ENCODE measurements around the gene SLC25A41. TPM values are rescaled to one million over a fixed set of nuclear protein-coding genes. Genes with fewer than 3 reads are reported as not detected.

The SLC25A41 gene
- polyA plus RNA-seq, 3 donors = not detected

- Mint-ChIP-seq H3K36me3 (no peaks in the 10 kb centered on the region), H3K4me3 (no peak overlapping the region), H3K9me3 (peaks cover 0 to 10% (median 3%) of the 10 kb centered on the region in 7 donors), H3K27ac (no peak overlapping the region), H3K4me1 (no peaks in the 10 kb centered on the region), H3K27me3 (ENCODE audit: low read depth in 3 of 3) (peaks cover 2 to 5% (median 3%) of the 10 kb centered on the region in 3 donors)
- H3K9ac ChIP-seq (ENCODE audit: insufficient read depth, low read length, poor library complexity, severe bottlenecking) = no peak overlapping the region
- no peak for DNase-seq
- no CpG with 5 or more reads among the region's 3 CpGs for WGBS (ENCODE audit: insufficient coverage)
- no peaks in the 10 kb centered on the region for H3K27me3 ChIP-seq (ENCODE audit: control insufficient read depth in 2 of 2, insufficient read depth in 2 of 2, low read length in 2 of 2)
- no peak overlapping the region for H3K4me3 ChIP-seq (replicated peaks in 1 of 3; ENCODE audit: low read depth in 2 of 3, low read length in 3 of 3)
- no peak overlapping the region for H3K4me2 ChIP-seq (replicated peaks; ENCODE audit: extremely low read depth, low read length, poor library complexity, severe bottlenecking)
- H4K20me1 ChIP-seq (ENCODE audit: insufficient read depth, low read length) = no peaks in the 10 kb centered on the region
- no peaks in the 10 kb centered on the region for H3K9me3 ChIP-seq (replicated peaks in 1 of 2; ENCODE audit: control insufficient read depth in 1 of 2, insufficient read depth in 1 of 2, low read length in 2 of 2)
- H3K27ac ChIP-seq (ENCODE audit: low read depth in 1 of 2, low read length in 2 of 2) = no peak overlapping the region
- H2AFZ ChIP-seq (ENCODE audit: insufficient read depth, low read depth, low read length, poor library complexity, severe bottlenecking) = no peak overlapping the region
- no peaks in the 10 kb centered on the region for H3K36me3 ChIP-seq (replicated peaks in 1 of 2; ENCODE audit: control insufficient read depth in 1 of 2, insufficient read depth in 2 of 2, low read length in 2 of 2)
- H3K79me2 ChIP-seq (ENCODE audit: insufficient read depth, low read length) = no peaks in the 10 kb centered on the region
- intact Hi-C loops (cut with micrococcal nuclease) = no loop called here
- no peaks in the 10 kb centered on the region for H3K4me1 ChIP-seq (ENCODE audit: control insufficient read depth in 1 of 2, insufficient read depth in 2 of 2, low read length in 2 of 2)
- no peak for TF ChIP-seq CTCF (IDR thresholded peaks at IDR 0.05)
Measured at GRCh38 chr19:6446452-6446851, 12.9 kb upstream of the SLC25A41 start.

GRCh38 chr19:6443986-6444385 is 10.4 kb upstream of the SLC25A41 start:
- no peak overlapping the region for H3K27ac Mint-ChIP-seq
- H3K9me3 ChIP-seq (replicated peaks in 1 of 2; ENCODE audit: control insufficient read depth in 1 of 2, insufficient read depth in 1 of 2, low read length in 2 of 2) = no peaks in the 10 kb centered on the region
- H3K36me3 Mint-ChIP-seq = no peaks in the 10 kb centered on the region

More at GRCh38 chr19:6443986-6444385, 10.4 kb upstream of the SLC25A41 start:
- Histone ChIP-seq H4K20me1 (ENCODE audit: insufficient read depth, low read length) (no peaks in the 10 kb centered on the region), H3K4me3 (replicated peaks in 1 of 3; ENCODE audit: low read depth in 2 of 3, low read length in 3 of 3) (no peak overlapping the region), H3K9ac (ENCODE audit: insufficient read depth, low read length, poor library complexity, severe bottlenecking) (no peak overlapping the region), H3K27me3 (ENCODE audit: control insufficient read depth in 2 of 2, insufficient read depth in 2 of 2, low read length in 2 of 2) (no peaks in the 10 kb centered on the region), H2AFZ (ENCODE audit: insufficient read depth, low read depth, low read length, poor library complexity, severe bottlenecking) (no peak overlapping the region), H3K36me3 (replicated peaks in 1 of 2; ENCODE audit: control insufficient read depth in 1 of 2, insufficient read depth in 2 of 2, low read length in 2 of 2) (no peaks in the 10 kb centered on the region), H3K4me2 (replicated peaks; ENCODE audit: extremely low read depth, low read length, poor library complexity, severe bottlenecking) (no peak overlapping the region), H3K4me1 (ENCODE audit: control insufficient read depth in 1 of 2, insufficient read depth in 2 of 2, low read length in 2 of 2) (no peaks in the 10 kb centered on the region), H3K79me2 (ENCODE audit: insufficient read depth, low read length) (no peaks in the 10 kb centered on the region), H3K27ac (ENCODE audit: low read depth in 1 of 2, low read length in 2 of 2) (no peak overlapping the region)
- Mint-ChIP-seq H3K9me3 (peaks cover 0 to 10% (median 3%) of the 10 kb centered on the region in 7 donors), H3K27me3 (ENCODE audit: low read depth in 3 of 3) (peaks cover 3 to 5% (median 4%) of the 10 kb centered on the region in 3 donors), H3K4me1 (no peaks in the 10 kb centered on the region), H3K4me3 (no peak overlapping the region)
- no peak for DNase-seq
- WGBS (ENCODE audit: insufficient coverage) = 93% methylated on average over 12 of the region's 13 CpGs
- intact Hi-C loops (cut with micrococcal nuclease) = no loop called here
- TF ChIP-seq CTCF (IDR thresholded peaks at IDR 0.05) = no peak

Measured in CD14-positive monocyte (primary cell).